GM19193 (cell line): ENCODE measurements around the gene RPL32.

Experiments
- POLR2A ChIP-seq: IDR thresholded peaks from 4 replicates; pipeline ENCODE4 v1.6.1; 2011; ENCODE audit not compliant: insufficient read depth, insufficient read length; ENCODE audit errors: extremely low read depth

Gene RPL32

DNA sequence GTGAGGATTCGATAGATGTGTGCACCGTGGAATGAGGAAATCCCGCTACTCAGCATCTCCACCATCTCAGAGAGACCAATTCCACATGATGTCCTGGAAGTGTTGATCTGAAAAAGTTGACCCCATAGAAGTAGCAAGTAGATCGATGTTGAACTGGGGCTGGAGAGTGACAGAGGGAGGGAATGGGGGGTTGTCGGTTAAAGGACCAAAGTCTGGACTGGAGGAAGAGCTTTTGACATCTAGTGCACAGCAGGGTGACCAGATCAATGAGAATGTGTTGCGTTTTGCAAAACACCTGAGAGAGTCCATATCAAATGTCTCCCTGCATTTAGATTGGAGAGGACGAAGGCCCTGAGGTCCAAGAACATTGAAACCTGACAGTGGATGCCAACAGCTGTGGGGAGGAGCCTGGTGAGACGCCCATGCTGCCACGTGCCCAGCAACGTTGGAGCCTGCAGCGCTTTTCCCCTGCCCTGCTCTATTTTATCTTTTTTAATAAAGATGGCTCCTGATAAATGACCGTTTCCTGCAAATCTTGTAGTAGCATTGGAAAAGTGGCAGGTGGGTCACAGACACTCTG is 30.1 kb upstream of the RPL32 start:
- no peak for TF ChIP-seq POLR2A

- no peak for TF ChIP-seq POLR2A
These were observed 29.6 kb upstream of the RPL32 start for GRCh38 chr3:12870942-12871341.

GRCh38 chr3:12869035-12869621 is 27.8 kb upstream of the RPL32 start:
- TF ChIP-seq POLR2A = no peak

DNA sequence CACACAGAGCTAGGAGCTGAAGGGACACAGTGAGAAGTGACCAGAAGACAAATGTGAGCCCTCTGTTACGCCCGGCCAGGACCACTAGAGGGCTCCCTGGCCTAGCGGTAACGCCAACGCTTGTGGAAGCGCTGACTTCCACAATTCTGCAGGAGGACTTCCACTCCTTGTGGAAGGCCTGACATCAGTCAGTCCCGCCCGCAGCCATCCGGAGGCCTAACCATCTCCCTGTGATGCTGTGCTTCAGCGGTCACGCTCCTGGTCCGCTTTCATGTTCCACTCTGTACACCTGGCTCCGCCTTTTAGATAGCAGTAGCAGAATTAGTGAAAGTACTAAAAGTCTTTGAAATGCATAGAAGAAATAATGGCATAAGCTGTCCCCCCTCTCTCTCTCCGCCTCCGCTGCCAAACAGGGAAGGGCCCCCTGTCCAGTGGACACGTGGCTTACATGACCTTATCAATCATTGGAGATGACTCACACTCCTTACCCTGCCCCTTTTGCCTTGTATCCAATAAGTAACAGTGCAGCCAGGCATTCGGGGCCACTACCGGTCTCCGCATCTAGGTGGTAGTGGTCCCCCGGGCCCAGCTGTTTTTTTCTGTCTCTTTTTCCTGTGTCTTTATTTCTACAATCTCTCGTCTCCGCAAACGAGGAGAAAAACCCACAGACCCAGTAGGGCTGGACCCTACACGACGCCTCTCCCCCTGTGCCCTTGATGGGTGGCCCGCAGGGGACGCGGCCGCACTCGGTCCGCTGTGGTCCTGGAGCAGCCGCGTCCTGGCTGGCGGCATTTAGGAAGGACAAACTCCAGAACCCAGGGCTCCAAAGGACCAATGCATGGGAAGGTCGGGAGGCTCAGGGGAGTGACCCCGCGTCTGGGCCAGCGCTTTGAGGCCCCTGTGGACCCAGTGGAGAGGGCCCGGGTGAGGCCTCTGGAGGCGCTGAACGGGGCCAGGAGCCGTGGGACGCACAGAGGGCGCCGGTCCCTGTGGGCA is 27.0 kb upstream of the RPL32 start:
- TF ChIP-seq POLR2A = no peak

- no peak for TF ChIP-seq POLR2A
These were observed 25.5 kb upstream of the RPL32 start for GRCh38 chr3:12866836-12867235.

- no peak for TF ChIP-seq POLR2A
These were observed 23.9 kb upstream of the RPL32 start for GRCh38 chr3:12865271-12865670.

DNA sequence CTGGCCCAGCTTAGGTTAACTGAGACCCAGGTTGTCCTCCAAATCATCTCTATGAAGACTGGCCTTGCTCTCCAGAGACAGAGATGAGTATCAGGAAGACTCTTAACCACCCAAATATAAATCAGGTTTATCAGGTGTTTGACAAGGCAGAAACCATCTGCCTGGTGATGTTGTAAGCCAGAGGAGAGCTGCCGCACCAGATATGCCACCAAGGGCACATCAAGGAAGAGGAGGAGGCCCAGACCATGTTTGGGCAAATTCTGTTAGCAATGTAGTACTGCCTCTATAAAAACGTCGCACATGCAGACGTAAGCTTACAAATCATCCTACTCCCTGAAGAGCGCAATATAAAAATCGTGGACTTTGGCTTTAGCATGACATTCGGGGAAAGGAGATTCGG is 21.0 kb upstream of the RPL32 start:
- no peak for TF ChIP-seq POLR2A

DNA sequence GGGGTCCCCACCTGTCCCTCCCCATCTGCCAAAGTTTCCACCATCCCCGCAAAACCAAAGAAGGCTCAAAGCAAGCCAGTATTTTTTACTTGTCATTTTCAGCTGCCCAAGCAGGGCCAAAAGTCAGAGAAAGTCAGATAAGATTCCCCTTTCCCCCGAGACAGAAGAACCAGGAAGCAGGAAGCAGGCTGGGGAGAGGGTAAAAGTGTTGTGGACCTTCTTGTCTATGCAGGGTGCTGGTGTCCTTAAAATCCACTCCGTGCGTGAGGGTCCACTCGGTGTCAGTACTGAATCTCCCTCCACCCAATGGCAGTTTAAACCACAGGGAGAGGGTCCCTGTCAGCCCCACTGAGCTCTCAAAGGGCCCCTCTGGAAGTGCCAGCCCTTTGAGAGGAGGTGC is 20.2 kb upstream of the RPL32 start:
- no peak for TF ChIP-seq POLR2A

DNA sequence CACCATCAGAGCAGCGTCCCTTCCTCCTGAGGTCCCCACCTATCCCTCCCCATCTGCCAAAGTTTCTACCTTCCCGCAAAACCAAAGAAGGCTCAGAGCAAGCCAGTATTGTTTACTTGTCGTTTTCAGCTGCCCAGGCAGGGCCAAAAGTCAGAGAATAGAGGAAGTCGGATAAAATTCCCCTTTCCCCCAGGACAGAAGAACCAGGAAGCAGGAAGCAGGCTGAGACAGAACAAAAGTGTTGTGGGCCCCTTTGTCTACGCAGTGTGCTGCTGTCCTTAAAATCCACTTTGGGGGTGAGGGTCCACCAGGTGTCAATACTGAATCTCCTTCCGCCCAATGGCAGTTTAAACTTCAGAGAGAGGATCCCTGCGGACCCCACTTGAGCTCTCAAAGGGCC is 18.5 kb upstream of the RPL32 start:
- TF ChIP-seq POLR2A = no peak

- TF ChIP-seq POLR2A = no peak
These were observed 15.3 kb upstream of the RPL32 start for GRCh38 chr3:12856626-12857025.

GRCh38 chr3:12854565-12854964 is 13.2 kb upstream of the RPL32 start:
- TF ChIP-seq POLR2A = no peak

- no peak for TF ChIP-seq POLR2A
These were observed 10.8 kb upstream of the RPL32 start for GRCh38 chr3:12852201-12852600.

DNA sequence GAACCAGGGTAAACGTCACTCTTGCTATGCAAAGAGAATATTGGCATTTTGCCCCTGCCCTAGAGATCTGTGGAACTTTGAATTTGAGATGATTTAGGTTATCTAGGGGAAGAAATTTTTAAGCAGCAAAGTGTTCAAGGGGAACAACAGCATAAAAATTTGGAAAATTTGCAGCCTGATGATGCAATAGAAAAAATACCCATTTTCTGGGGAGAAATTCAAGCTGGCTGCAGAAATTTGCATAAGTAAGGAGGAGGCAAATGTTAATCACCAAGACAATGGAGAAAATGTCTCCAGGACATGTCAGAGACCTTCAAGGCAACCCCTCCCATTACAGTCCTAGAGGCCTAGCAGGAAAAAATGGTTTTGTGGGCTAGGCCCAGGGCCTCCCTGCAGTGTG is 4.4 kb upstream of the RPL32 start:
- no peak for TF ChIP-seq POLR2A

- no peak for TF ChIP-seq POLR2A
These were observed 1.1 kb upstream of the RPL32 start for GRCh38 chr3:12842469-12842868.

- no peak for TF ChIP-seq POLR2A
These were observed 584 bp upstream of the RPL32 start for GRCh38 chr3:12841970-12842328.
